ENCODE measurements around the gene FANCD2.

The FANCD2 gene

DNA sequence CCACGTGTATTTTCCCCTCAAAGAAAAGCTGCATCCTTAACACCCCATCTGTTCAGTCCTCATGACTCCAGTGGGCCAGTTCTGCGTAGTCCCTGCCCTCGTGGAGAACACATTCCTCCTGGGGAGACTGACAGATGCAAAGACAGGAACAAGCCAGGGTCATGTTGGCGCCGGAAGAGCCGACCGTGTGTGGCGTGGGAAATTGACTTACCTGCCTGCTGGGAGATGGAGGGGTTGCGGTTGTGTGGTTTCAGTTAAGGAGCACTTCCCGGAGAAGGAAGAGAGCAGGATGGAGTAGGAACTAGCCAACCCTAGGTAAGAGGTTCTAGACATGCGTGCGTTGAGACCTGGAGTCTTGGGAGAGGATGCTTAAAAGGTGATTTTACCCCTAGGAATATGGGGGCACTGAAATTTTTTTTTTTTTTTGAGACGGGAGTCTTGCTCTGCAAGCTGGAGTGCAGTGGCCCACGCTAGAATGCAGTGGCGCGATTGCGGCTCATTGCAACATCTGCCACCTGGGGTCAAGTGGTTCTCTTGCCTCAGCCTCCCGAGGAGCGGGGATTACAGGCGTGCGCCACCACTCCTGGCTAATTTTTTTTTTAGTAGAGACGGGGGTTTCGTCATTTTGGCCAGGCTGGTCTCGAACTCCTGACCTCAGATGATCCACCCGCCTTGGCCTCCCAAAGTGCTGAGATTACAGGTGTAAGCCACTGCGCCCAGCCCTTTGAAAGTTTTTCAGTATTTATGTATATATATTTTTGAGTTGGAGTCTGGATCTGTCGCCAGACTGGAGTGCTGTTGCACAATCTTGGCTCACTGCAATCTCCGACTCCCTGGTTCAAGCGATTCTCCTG, 116.7 kb downstream of the FANCD2 start:
- DNase-seq (no peak), ATAC-seq (replicated peaks) (no peak)
- Mint-ChIP-seq H3K9me3 (no peaks in the 10 kb centered on the region), H3K27ac (peak overlapping the region; percentile 95 to 97), H3K4me1 (ENCODE audit: low read depth in 2 of 2) (peaks cover 23 to 34% of the 10 kb centered on the region in 2 donors), H3K4me3 (peak overlapping the region; percentile 89 to 90), H3K36me3 (ENCODE audit: insufficient read depth) (peaks cover 60% of the 10 kb centered on the region), H3K27me3 (no peaks in the 10 kb centered on the region)

DNA sequence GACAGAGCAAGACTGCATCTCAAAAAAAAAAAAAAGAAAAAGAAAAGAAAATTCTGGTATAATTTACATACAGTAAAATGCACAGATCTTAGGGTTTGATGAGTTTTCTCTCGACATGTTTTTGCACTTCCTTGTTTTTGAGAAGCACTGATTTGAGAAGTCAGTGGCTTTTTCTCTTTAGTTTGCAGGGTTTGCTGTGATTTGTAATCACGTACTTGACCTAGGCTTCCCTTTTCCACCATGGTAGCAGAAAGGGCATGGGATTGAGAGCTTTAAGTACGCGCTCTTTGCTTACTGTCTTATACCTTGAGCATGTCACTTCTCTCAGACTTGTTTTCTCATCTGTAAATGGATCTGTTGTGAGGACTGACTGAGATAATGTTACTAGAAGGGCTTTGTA, 119.4 kb downstream of the FANCD2 start:
- H3K27ac Mint-ChIP-seq = peak overlapping the region; percentile 52 to 59
- DNase-seq = no peak
- no peaks in the 10 kb centered on the region for H3K9me3 Mint-ChIP-seq
- peaks cover 26 to 36% of the 10 kb centered on the region in 2 donors for H3K4me1 Mint-ChIP-seq (ENCODE audit: low read depth in 2 of 2)
- peaks cover 87% of the 10 kb centered on the region for H3K36me3 Mint-ChIP-seq (ENCODE audit: insufficient read depth)
- ATAC-seq (replicated peaks) = no peak
- no peaks in the 10 kb centered on the region for H3K27me3 Mint-ChIP-seq
- peak overlapping the region; percentile 69 for H3K4me3 Mint-ChIP-seq

- H3K4me3 Mint-ChIP-seq = no peak overlapping the region
- H3K9me3 Mint-ChIP-seq = no peaks in the 10 kb centered on the region
- H3K27ac Mint-ChIP-seq = peak overlapping the region in 1 of 2 donors; percentile 87
- DNase-seq (no peak), ATAC-seq (replicated peaks) (no peak)
- H3K4me1 Mint-ChIP-seq (ENCODE audit: low read depth in 2 of 2) = peaks cover 13 to 21% of the 10 kb centered on the region in 2 donors
- H3K27me3 Mint-ChIP-seq = no peaks in the 10 kb centered on the region
- peaks cover 92% of the 10 kb centered on the region for H3K36me3 Mint-ChIP-seq (ENCODE audit: insufficient read depth)
Measured at GRCh38 chr3:10149226-10149625, 123.0 kb downstream of the FANCD2 start.

DNA sequence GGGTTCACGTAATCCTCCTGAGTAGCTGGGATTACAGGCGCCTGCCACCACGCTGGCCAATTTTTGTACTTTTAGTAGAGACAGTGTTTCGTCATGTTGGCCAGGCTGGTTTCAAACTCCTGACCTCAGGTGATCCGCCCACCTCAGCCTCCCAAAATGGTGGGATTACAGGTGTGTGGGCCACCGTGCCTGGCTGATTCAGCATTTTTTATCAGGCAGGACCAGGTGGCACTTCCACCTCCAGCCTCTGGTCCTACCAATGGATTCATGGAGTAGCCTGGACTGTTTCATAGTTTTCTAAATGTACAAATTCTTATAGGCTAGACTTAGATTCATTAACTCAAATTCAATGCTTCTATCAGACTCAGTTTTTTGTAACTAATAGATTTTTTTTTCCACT, 124.8 kb downstream of the FANCD2 start:
- Mint-ChIP-seq H3K27ac (peak overlapping the region in 1 of 2 donors; percentile 79), H3K4me3 (no peak overlapping the region), H3K9me3 (no peaks in the 10 kb centered on the region), H3K4me1 (ENCODE audit: low read depth in 2 of 2) (peaks cover 8 to 12% of the 10 kb centered on the region in 2 donors), H3K36me3 (ENCODE audit: insufficient read depth) (peaks cover 88% of the 10 kb centered on the region), H3K27me3 (no peaks in the 10 kb centered on the region)
- DNase-seq (no peak), ATAC-seq (replicated peaks) (no peak)

All from effector memory CD8-positive, alpha-beta T cell (primary cell).